ENCODE results near the gene IL21R. TPM values are rescaled to one million over a fixed set of nuclear protein-coding genes. Genes with fewer than 3 reads are reported as not detected.

IL21R gene
- total RNA-seq, 1 donor from 2014 or later = 0.05 TPM

GRCh38 chr16:27462846-27463682 lies 61.1 kb downstream of the IL21R start:
- Histone ChIP-seq H3K27ac (replicated peaks) (no peak overlapping the region), H3K9me3 (replicated peaks) (no peaks in the 10 kb centered on the region), H3K4me1 (peaks cover 23% of the 10 kb centered on the region), H3K27me3 (ENCODE audit: low read depth) (no peaks in the 10 kb centered on the region), H3K4me3 (no peak overlapping the region), H3K36me3 (peaks cover 83% of the 10 kb centered on the region)
- intact Hi-C loops (cut with micrococcal nuclease) = no loop called here
- TF ChIP-seq, protein P1, sequence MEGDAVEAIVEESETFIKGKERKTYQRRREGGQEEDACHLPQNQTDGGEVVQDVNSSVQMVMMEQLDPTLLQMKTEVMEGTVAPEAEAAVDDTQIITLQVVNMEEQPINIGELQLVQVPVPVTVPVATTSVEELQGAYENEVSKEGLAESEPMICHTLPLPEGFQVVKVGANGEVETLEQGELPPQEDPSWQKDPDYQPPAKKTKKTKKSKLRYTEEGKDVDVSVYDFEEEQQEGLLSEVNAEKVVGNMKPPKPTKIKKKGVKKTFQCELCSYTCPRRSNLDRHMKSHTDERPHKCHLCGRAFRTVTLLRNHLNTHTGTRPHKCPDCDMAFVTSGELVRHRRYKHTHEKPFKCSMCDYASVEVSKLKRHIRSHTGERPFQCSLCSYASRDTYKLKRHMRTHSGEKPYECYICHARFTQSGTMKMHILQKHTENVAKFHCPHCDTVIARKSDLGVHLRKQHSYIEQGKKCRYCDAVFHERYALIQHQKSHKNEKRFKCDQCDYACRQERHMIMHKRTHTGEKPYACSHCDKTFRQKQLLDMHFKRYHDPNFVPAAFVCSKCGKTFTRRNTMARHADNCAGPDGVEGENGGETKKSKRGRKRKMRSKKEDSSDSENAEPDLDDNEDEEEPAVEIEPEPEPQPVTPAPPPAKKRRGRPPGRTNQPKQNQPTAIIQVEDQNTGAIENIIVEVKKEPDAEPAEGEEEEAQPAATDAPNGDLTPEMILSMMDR (IDR thresholded peaks at IDR 0.05; ENCODE audit: borderline replicate concordance) = no peak
- DNase-seq = no peak

GRCh38 chr16:27463741-27464591 lies 62.0 kb downstream of the IL21R start:
- H3K27me3 ChIP-seq (ENCODE audit: low read depth) = no peaks in the 10 kb centered on the region
- H3K4me1 ChIP-seq = peaks cover 23% of the 10 kb centered on the region
- no peaks in the 10 kb centered on the region for H3K9me3 ChIP-seq (replicated peaks)
- no peak for DNase-seq
- intact Hi-C loops (cut with micrococcal nuclease) = no loop called here
- H3K36me3 ChIP-seq = peaks cover 89% of the 10 kb centered on the region
- no peak overlapping the region for H3K4me3 ChIP-seq
- TF ChIP-seq, protein P1 (IDR thresholded peaks at IDR 0.05; ENCODE audit: borderline replicate concordance) = no peak
- no peak overlapping the region for H3K27ac ChIP-seq (replicated peaks)

GRCh38 chr16:27464626-27465482 lies 62.9 kb downstream of the IL21R start:
- intact Hi-C loops (cut with micrococcal nuclease) = no loop called here
- H3K4me3 ChIP-seq = no peak overlapping the region
- H3K27ac ChIP-seq (replicated peaks) = no peak overlapping the region
- H3K9me3 ChIP-seq (replicated peaks) = no peaks in the 10 kb centered on the region
- TF ChIP-seq, protein P1 (IDR thresholded peaks at IDR 0.05; ENCODE audit: borderline replicate concordance) = no peak
- DNase-seq = no peak
- H3K27me3 ChIP-seq (ENCODE audit: low read depth) = no peaks in the 10 kb centered on the region
- H3K36me3 ChIP-seq = peaks cover 98% of the 10 kb centered on the region
- H3K4me1 ChIP-seq = peaks cover 23% of the 10 kb centered on the region

DNA sequence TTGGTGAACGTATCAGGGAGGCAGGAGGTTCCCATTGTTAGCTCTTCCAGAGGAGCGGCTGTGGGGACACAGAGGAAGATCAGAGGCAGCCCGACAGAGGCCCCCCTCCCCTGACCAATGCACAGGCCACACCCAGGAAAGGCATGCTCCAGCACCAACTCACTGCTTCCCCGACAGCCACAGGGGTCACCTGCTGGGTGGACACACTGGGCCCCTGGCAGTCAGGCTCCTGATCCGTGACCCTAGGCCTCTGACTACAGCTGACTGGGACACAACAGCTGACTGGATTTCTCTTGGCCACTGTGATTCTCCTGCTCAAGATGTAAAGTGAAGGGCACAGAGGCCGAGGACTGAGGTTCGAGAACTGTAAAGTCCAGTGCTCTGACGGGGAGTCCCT lies 63.5 kb downstream of the IL21R start:
- H3K4me1 ChIP-seq = peaks cover 20% of the 10 kb centered on the region
- H3K36me3 ChIP-seq = peaks cover 100% of the 10 kb centered on the region
- no peak for DNase-seq
- H3K9me3 ChIP-seq (replicated peaks) = no peaks in the 10 kb centered on the region
- intact Hi-C loops (cut with micrococcal nuclease) = no loop called here
- TF ChIP-seq, protein P1 (IDR thresholded peaks at IDR 0.05; ENCODE audit: borderline replicate concordance) = no peak
- no peaks in the 10 kb centered on the region for H3K27me3 ChIP-seq (ENCODE audit: low read depth)
- H3K27ac ChIP-seq (replicated peaks) = no peak overlapping the region
- H3K4me3 ChIP-seq = no peak overlapping the region

DNA sequence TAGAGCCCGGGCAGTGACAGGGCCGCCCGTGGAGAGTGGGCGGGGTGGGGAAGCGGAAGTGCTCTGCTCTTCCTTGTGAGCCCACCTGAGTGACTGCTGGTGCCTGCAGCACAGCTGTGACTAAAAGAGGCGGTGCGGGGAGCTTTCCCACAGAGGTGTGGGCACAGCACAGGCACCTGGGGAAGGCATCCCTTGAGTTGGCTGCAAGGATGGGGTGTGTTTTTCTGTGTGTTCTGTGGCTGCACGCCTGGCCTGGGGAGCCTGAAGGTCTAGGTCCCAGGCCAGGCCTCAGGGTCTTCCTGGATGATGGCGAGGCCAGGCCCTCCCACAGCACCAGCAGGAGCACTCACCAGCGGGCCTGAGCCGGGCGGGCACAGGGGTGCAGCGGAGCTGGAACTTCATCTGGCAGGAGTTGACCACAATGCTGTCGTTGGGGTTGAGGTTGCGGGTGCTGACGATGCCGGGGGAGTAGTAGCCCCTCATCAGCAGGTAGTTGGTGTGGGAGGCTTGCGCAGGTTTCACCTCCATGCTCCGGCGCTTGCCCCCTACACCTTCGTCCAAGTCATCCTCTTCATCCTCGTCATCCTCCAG lies 67.1 kb downstream of the IL21R start:
- TF ChIP-seq, protein P1 (IDR thresholded peaks at IDR 0.05; ENCODE audit: borderline replicate concordance) = no peak
- Histone ChIP-seq H3K4me1 (peaks cover 12% of the 10 kb centered on the region), H3K36me3 (peaks cover 99% of the 10 kb centered on the region), H3K27me3 (ENCODE audit: low read depth) (no peaks in the 10 kb centered on the region), H3K27ac (replicated peaks) (no peak overlapping the region), H3K4me3 (no peak overlapping the region), H3K9me3 (replicated peaks) (no peaks in the 10 kb centered on the region)
- intact Hi-C loops (cut with micrococcal nuclease) = no loop called here
- no peak for DNase-seq
